KBM-7 (cell line): ENCODE measurements around the gene MED13L.

Experiments used
- DNase-seq: peaks from one replicate; pipeline ENCODE4 v3.0.0-alpha.2; 2015
- in situ Hi-C: fragments of 300-500 bp; cut with MboI; formaldehyde crosslinking; loops from 2 replicates; pipeline ENCODE4 v1.14.3; 2020; ENCODE audit warnings: low sequenced_read_pairs, low pct_unique_long_range_greater_than_20kb, mixed read lengths

The MED13L gene

GRCh38 chr12:116125956-116126566, 151.4 kb downstream of the MED13L start:
- in situ Hi-C loops: no loop called here
- DNase-seq: peak; percentile 55

DNA sequence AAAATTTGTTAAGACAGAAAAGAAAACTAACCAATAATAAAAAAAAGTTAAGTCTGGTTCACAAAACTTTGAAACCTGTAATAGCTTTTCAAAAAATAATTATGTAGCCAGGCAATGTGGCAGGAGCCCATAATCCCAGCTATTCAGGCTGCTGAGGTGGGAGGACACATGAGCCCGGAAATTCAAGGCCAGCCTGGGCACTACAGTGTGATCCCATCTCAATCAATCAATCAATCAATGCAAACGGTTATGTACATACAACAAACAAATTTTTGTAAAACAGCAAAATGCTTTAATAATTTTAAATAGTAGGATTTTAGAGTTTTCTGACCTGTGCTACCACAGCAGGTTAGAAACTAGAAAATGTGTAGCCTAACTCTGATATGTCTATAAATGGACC, 152.4 kb downstream of the MED13L start:
- no peak for DNase-seq
- in situ Hi-C loops: no loop called here

GRCh38 chr12:116123451-116124258, 153.8 kb downstream of the MED13L start:
- peak; percentile 65 for DNase-seq
- in situ Hi-C loops: no loop called here

DNA sequence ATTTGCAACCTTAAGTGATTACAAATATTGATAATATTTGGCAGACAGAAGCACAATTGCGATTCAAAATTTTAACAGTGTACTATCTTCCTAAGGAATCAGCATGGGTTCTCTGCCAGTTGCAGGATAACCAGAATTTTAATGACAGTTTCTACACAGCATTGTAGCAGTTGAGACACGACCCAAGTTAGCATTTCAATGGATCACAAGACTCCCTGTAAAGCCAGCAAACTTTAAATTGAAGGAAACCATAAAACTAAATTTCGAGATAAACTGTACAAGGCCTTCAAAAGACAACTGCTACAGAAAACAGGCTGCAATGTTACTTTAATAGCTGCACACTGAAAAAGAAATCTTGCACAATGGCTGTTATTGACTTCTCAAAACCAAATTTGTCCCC, 154.9 kb downstream of the MED13L start:
- in situ Hi-C loops: no loop called here
- no peak for DNase-seq

GRCh38 chr12:116121453-116121871, 156.0 kb downstream of the MED13L start:
- in situ Hi-C loops: no loop called here
- DNase-seq: no peak

GRCh38 chr12:116116650-116117424, 160.7 kb downstream of the MED13L start:
- no peak for DNase-seq
- in situ Hi-C loops: no loop called here

DNA sequence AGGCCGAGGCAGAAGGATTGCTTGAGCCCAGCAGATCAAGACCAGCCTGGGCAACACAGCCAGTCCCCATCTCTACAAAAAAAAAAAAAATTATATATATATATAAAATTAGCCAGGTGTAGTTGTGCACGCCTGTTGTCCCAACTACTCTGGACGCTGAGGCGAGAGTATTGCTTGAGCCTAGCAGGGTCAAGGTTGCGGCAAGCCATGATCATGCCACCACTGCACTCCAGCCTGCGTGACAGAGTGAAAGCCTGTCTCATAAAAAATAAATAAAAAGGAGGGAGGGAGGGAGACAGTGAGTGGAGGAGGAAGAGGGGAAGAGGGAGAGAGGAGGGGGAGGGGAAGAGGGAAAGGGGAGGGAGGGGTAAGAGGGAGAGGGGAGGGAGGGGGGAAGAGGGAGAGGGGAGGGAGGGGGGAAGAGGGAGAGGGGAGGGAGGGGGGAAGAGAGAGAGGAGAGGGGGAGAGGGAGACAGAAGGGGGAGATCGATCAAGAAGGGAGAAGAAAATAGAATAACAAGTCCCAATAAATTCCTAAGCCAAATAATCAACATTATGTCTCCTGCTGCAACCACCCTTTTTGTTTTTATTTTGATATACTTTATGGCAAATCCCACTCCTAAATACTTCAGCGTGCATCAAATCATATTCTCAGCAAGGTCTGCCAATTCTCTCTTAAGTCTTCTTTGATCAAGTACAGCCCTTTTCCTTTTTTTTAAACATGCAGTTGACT, 163.9 kb downstream of the MED13L start:
- no peak for DNase-seq
- in situ Hi-C loops: no loop called here

GRCh38 chr12:116106870-116107269, 170.6 kb downstream of the MED13L start:
- in situ Hi-C loops: no loop called here

DNA sequence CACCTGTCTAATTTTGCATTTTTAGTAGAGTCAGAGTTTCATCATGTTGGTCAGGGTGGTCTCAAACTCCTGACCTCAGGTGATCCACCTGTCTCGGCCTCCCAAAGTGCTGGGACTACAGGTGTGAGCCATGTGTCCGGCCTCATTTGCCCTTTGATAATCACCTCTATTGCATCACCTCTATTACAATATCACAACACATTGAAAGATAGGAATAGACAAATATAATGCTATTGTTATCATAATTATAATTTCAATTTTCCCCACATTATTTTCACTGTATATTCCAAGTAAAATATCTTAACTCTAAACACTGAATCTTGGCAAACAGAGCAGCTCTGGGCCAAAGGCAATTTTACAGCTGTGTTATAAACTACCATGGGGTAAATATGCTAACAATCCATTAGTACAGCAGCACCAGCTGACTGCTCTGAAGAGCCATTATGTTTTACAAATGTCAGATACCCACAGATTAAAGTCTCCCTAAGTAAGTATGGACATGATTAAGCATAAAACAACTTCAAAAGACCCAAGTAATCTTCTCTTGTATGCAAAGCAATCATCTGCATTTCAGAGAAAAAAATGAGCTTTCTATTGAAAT, 173.2 kb downstream of the MED13L start:
- DNase-seq: no peak
- in situ Hi-C loops: no loop called here

More at GRCh38 chr12:116106870-116107269, 170.6 kb downstream of the MED13L start:
- no peak for DNase-seq

GRCh38 chr12:116101991-116102390, 175.5 kb downstream of the MED13L start:
- in situ Hi-C loops: no loop called here
- DNase-seq: no peak

- in situ Hi-C loops: no loop called here
- no peak for DNase-seq
Observed at GRCh38 chr12:116099652-116100432, 177.7 kb downstream of the MED13L start.

GRCh38 chr12:116096874-116097273, 180.6 kb downstream of the MED13L start:
- in situ Hi-C loops: no loop called here

GRCh38 chr12:116094475-116094874, 183.0 kb downstream of the MED13L start:
- in situ Hi-C loops: no loop called here
- no peak for DNase-seq

More at GRCh38 chr12:116096874-116097273, 180.6 kb downstream of the MED13L start:
- no peak for DNase-seq

DNA sequence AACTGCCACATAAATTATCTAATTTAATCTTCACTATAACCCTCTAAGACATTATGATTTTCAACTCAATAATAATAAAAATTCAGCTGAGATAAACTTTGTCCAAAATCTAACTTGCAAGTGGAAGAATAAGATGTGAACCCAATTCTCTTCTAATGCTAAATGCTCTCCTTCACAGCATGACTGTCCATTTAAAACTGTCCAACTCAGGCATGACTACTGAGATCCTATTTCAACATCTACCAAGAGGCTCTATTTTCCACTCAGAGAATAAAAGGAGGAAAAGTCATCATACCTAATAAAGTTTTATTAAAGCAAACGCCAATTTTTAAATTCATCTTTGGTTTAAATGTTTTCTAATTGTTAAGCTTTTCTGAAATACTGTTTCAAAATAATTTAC, 183.6 kb downstream of the MED13L start:
- DNase-seq: no peak
- in situ Hi-C loops: no loop called here

DNA sequence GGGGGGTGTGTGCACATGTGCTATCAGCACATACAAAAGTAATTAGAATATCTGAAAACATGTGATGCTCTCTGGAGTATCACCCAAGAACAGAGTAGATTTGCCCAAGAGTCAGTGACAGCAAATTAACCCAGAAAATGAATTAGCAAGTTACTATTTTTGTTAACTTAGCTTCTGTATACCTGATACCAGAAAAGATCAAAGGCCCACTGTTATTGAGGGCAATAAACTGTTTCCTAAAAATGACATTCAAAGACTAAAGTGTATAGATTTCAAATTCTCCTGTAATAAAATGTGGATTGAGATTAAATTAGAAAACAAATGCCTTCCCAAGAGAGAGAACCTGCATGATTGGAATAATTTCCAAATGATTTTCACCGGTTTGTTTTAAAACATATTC, 184.7 kb downstream of the MED13L start:
- in situ Hi-C loops: no loop called here
- no peak for DNase-seq

- in situ Hi-C loops: no loop called here
- no peak for DNase-seq
Observed at GRCh38 chr12:116092162-116092561, 185.3 kb downstream of the MED13L start.

- in situ Hi-C loops: no loop called here
- no peak for DNase-seq
Observed at GRCh38 chr12:116091579-116091978, 185.9 kb downstream of the MED13L start.

GRCh38 chr12:116090516-116090915, 187.0 kb downstream of the MED13L start:
- no peak for DNase-seq
- in situ Hi-C loops: no loop called here
